GM12878 (cell line): ENCODE data around the gene KCNQ1. TPM values are rescaled to one million over a fixed set of nuclear protein-coding genes. Genes with fewer than 3 reads are reported as not detected.
A peak's percentile ranks its signal among the peaks of the same experiment; 100 is the strongest.

Experiments used
- ATF7 ChIP-seq: fragments of 450-650 bp; IDR thresholded peaks from 2 replicates; pipeline ENCODE4 v1.6.1; 2016; ENCODE audit warnings: low read depth, mild to moderate bottlenecking
- BHLHE40 ChIP-seq, 2 experiments: fragments of 450-650 bp in 1 of 2; IDR thresholded peaks; 2 replicates each; pipeline ENCODE4 v1.6.1; 2011 to 2017; ENCODE audit warnings: low read depth in 2 of 2, borderline replicate concordance in 1 of 2, improper control_type of control experiment in 1 of 2, low read length in 1 of 2, mild to moderate bottlenecking in 1 of 2
- BMI1 ChIP-seq: fragments of 450-650 bp; IDR thresholded peaks from 2 replicates; pipeline ENCODE4 v1.6.1; 2016; ENCODE audit warnings: mild to moderate bottlenecking, moderate library complexity, borderline replicate concordance
- CHD4 ChIP-seq: fragments of 200-600 bp; sonication (generic); IDR thresholded peaks from 2 replicates; pipeline ENCODE4 v1.6.1; 2016; ENCODE audit warnings: mild to moderate bottlenecking
- FOXM1 ChIP-seq: IDR thresholded peaks from 2 replicates; pipeline ENCODE4 v1.6.1; 2012; ENCODE audit warnings: low read depth, mild to moderate bottlenecking, inconsistent platforms, low read length, moderate library complexity
- NFYB ChIP-seq: IDR thresholded peaks from 2 replicates; pipeline ENCODE4 v1.6.1; 2011; ENCODE audit warnings: low read depth, mild to moderate bottlenecking, low read length, improper control_type of control experiment, moderate library complexity; ENCODE audit not compliant: insufficient read depth
- RB1 ChIP-seq: fragments of 450-650 bp; formaldehyde crosslinking; IDR thresholded peaks from 2 replicates; pipeline ENCODE4 v1.6.1; 2017; ENCODE audit warnings: mild to moderate bottlenecking, borderline replicate concordance
- STAT3 ChIP-seq: IDR thresholded peaks from 2 replicates; pipeline ENCODE4 v1.6.1; 2011; ENCODE audit warnings: low read depth, low read length, improper control_type of control experiment
- SUPT20H ChIP-seq: IDR thresholded peaks from 2 replicates; pipeline ENCODE4 v1.6.1; 2011; ENCODE audit warnings: low read depth, mild to moderate bottlenecking, low read length, moderate library complexity, borderline replicate concordance; ENCODE audit not compliant: control insufficient read depth
- YY1 ChIP-seq: IDR thresholded peaks from 2 replicates; pipeline ENCODE4 v1.6.1; 2011; ENCODE audit warnings: low read depth, mild to moderate bottlenecking, low read length
- ZNF274 ChIP-seq: IDR thresholded peaks from one replicate; pipeline ENCODE4 v1.8.0; 2011; ENCODE audit not compliant: insufficient read length, insufficient read depth
- ZNF687 ChIP-seq: fragments of 450-650 bp; IDR thresholded peaks from 2 replicates; pipeline ENCODE4 v1.6.1; 2017; ENCODE audit warnings: mild to moderate bottlenecking, moderate library complexity
- polyA plus RNA-seq, 11 experiments: library from polyadenylated mRNA; depleted of rRNA in 4 of 11; unstranded in 6 of 11; stranded (reverse) in 5 of 11; fragments of >200 nt; fragmentation: Nextera tagmentation in 4 of 11; fragmentation: Illumina TruSeq in 1 of 11; extraction: Ambion mirVana in 4 of 11; extraction: Trizol in 1 of 11; gene quantifications; 1 replicate in 1 of 11; 2 replicates in 10 of 11; pipeline versions ENCODE4 v1.2.1 to v1.2.3, GENCODE V29; 2011 to 2016; ENCODE audit warnings: inconsistent platforms in 2 of 11, missing spikeins in 2 of 11, low read depth in 1 of 11
- total RNA-seq, 4 experiments: library from RNA; depleted of rRNA in 3 of 4; stranded (reverse); fragments of >200 nt in 3 of 4; fragmentation: Illumina TruSeq in 1 of 4; extraction: Trizol in 1 of 4; gene quantifications; 2 replicates each; pipeline versions ENCODE4 v1.2.1 to v1.2.3, GENCODE V29; 2013 to 2021
- TF ChIP-seq, protein P1 (sequence below): IDR thresholded peaks from 2 replicates; pipeline ENCODE4 v1.6.1; 2012; ENCODE audit warnings: low read length, inconsistent platforms

KCNQ1 gene
- total and polyA plus RNA-seq, 10 of the 15 experiments (the other 5 are each of a cell fraction or from before 2014, with no cell fraction given): 0.03 to 0.15 (median 0.12) TPM; not detected in 7

- TF ChIP-seq ZNF687: no peak
- no peak for TF ChIP-seq ATF7
- no peak for TF ChIP-seq CHD4
- peak; percentile 63 for TF ChIP-seq YY1
- TF ChIP-seq BMI1: no peak
- TF ChIP-seq ZNF274: no peak
- TF ChIP-seq RB1: 0 out of 2 replicates have a peak, but pooled peaks have one; percentile 43
- TF ChIP-seq, protein P1, sequence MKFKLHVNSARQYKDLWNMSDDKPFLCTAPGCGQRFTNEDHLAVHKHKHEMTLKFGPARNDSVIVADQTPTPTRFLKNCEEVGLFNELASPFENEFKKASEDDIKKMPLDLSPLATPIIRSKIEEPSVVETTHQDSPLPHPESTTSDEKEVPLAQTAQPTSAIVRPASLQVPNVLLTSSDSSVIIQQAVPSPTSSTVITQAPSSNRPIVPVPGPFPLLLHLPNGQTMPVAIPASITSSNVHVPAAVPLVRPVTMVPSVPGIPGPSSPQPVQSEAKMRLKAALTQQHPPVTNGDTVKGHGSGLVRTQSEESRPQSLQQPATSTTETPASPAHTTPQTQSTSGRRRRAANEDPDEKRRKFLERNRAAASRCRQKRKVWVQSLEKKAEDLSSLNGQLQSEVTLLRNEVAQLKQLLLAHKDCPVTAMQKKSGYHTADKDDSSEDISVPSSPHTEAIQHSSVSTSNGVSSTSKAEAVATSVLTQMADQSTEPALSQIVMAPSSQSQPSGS: no peak
- no peak for TF ChIP-seq FOXM1
- TF ChIP-seq BHLHE40 (IDR thresholded peaks at IDR 0.05; ENCODE audit: borderline replicate concordance in 1 of 2, low read depth in 2 of 2, low read length in 1 of 2): 0 out of 4 replicates have a peak, but pooled peaks of 1 of the 2 experiments have one; percentile 36
- TF ChIP-seq STAT3: no peak
- TF ChIP-seq NFYB: no peak
- no peak for TF ChIP-seq SUPT20H
These were observed 16.4 kb upstream of the KCNQ1 start (continued) for GRCh38 chr11:2428322-2428795.
